Activated CD4-positive, alpha-beta T cell treated with anti-CD3 and anti-CD28 coated beads for 36 hours (primary cell): ENCODE data around the gene ZNF221. TPM values are rescaled to one million over a fixed set of nuclear protein-coding genes. Genes with fewer than 3 reads are reported as not detected.
"Not testable (repeated sequence)": the region's sequence is repeated elsewhere in the genome, so short reads cannot be mapped to it uniquely, and the experiment has no call there.

Source experiments
- ATAC-seq: fragments of 200-7000 bp; cut with Tn5 transposase; one replicate; pipeline ENCODE4 v1.10.0; 2021; ENCODE audit warnings: mild to moderate bottlenecking, moderate library complexity
- CTCF ChIA-PET: fragments of 350-600 bp; sonication (Branson Sonifier 250); formaldehyde crosslinking; loops from one replicate; lab custom pipeline; 2021; ENCODE audit warnings: antibody characterized with exemption; lab: Charles Lee
- POLR2A ChIA-PET: fragments of 350-600 bp; sonication (Branson Sonifier 250); formaldehyde crosslinking; loops from one replicate; lab custom pipeline; 2021; ENCODE audit warnings: antibody characterized with exemption, inconsistent platforms; lab: Charles Lee
- DNase-seq: peaks from one replicate; pipeline ENCODE4 v3.0.0-alpha.2; 2020
- H3K27ac Mint-ChIP-seq: one replicate; pipeline ENCODE4 v1.8.0; 2021; ENCODE audit warnings: mixed read lengths
- H3K27me3 Mint-ChIP-seq: one replicate; pipeline ENCODE4 v1.8.0; 2021; ENCODE audit warnings: mixed read lengths
- H3K36me3 Mint-ChIP-seq: one replicate; pipeline ENCODE4 v1.8.0; 2021; ENCODE audit warnings: low read depth, mixed read lengths
- H3K4me1 Mint-ChIP-seq: one replicate; pipeline ENCODE4 v1.8.0; 2021; ENCODE audit warnings: mixed read lengths
- H3K4me3 Mint-ChIP-seq: one replicate; pipeline ENCODE4 v1.8.0; 2021; ENCODE audit warnings: mild to moderate bottlenecking, moderate library complexity, mixed read lengths
- H3K9me3 Mint-ChIP-seq: one replicate; pipeline ENCODE4 v1.8.0; 2021; ENCODE audit warnings: low read depth, mixed read lengths
- intact Hi-C, 2 experiments: fragments of 100-400 bp; cut with DNase I in 1 of 2; cut with micrococcal nuclease in 1 of 2; formaldehyde crosslinking; loops; one replicate each; pipeline versions ENCODE4 v1.14.2 to v1.15.1; 2022 to 2024; cut with DNase I, micrococcal nuclease
- total RNA-seq, 2 experiments: library from RNA; stranded (reverse); gene quantifications; one replicate each; pipeline ENCODE4 v1.2.3, GENCODE V29; 2021

ZNF221 gene
- total RNA-seq, 2 experiments from 2014 or later, result 1.8 to 1.9 TPM

DNA sequence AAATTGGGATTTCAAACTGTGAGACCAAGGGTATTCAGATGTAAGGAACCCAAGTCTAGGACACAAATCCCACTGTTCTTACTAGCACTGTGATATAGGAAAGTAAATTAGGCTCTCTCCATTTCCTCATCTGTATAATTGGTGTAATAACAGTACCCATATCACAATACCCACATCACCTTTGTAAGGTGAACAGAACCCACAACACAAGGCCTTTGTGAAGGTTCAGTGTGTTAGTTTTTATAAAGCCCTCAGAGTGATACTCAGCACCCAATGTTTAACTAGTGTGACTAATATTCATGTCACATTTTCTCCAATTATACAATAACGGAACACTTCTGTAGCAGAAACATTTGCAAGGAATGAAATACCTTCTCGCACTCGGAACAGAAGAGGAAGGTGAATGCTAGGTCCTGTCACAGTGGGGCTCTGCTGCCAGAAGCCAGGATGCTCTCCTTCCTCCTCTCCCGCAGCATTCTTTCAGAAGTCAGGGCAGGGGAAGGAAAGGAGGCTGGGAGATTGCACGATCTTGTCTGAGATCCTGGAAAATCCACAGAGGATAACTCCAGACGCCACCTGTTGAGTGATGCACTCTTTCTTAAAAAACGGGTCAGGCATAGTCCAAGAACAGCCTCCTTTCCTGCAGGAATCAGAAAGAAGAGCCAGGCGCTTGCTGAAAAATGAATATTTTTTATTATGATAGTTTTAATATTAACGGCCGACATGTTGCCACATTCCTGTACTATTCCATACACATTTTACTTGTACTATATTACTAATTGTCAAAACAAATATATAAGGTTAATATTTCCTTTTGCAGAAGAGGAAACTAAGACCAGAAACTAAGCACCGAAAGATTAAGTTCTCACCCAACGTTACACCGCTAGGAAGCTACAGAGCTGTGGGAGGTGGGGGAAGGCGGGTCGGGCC, 16.7 kb upstream of the ZNF221 start:
- DNase-seq (no peak), ATAC-seq (peak; percentile 49)
- intact Hi-C loops, result loop anchor here in 1 of 2 experiments (10.0 kb wide), 2 partner anchors 110 to 160 kb away; partner anchors contain the start of genes ZNF224 and ZNF283
- Mint-ChIP-seq H3K36me3 (peaks cover 41% of the 10 kb centered on the region), H3K27me3 (no peaks in the 10 kb centered on the region), H3K4me1 (peaks cover 22% of the 10 kb centered on the region), H3K27ac (peak overlapping the region; percentile 91), H3K9me3 (peaks cover 3% of the 10 kb centered on the region), H3K4me3 (peak overlapping the region; percentile 93)
- ChIA-PET POLR2A (interaction anchor here (1.0 to 1.2 kb wide), 2 partner anchors 17 to 33 kb away, joined by 3 to 5 read pairs; partner anchors contain the start of gene ZNF221), CTCF (interaction anchor here (0.9 to 1.3 kb wide), 4 partner anchors 9 to 106 kb away, joined by 3 to 7 read pairs (median 4); partner anchors contain the start of genes ZNF221 and ZNF230)

DNA sequence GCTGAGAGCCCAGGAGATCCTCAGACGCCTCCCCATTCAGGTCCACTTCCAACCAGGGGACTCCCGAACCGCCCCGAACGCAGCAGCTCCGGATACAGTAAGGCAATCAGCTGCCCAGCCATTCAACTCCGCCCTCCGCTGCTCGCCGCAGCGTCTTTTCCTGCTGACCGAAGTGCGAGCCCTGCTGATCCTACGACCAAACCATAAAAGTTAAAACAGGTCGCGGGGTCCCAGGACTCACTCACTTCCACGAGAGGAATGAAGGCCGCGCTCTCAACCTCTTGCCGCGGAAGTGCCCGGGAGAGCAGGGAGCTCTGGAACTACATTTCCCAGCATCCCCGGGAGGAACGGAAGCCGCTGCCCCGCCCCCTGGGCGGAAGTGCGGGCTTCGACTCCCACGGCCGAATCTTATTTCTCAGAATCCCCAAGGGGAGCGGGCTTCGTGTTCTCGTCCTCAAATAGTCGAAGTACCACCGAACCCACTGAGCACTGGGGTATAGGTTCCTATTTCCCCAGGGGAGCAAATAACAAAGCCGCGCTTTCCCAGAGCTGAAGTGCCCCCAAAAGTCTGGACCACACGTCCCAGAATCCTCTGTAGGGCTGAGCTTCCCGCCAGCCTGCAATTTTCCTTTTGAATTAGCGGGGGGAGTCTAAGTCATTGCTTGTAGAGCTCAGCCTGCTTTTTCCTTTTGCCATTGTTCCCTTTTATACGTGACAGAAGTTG, 15.9 kb upstream of the ZNF221 start, which contains the start of gene ZNF45:
Gene ZNF45, minus strand, starts transcription at position 298 of the 724 bp plus-strand sequence. CDS start 13,097 bp downstream, outside the sequence.
- peaks cover 7% of the 10 kb centered on the region for H3K9me3 Mint-ChIP-seq
- POLR2A ChIA-PET, result interaction anchor here (0.6 to 1.2 kb wide), 4 partner anchors 16 to 565 kb away, joined by 3 to 5 read pairs (median 4); partner anchors contain the start of genes ZNF180 and ZNF221
- peaks cover 32% of the 10 kb centered on the region for H3K36me3 Mint-ChIP-seq
- peak within 1 kb of the TSS; percentile 93 for H3K4me3 Mint-ChIP-seq
- DNase-seq, result peak; percentile 92
- intact Hi-C loops, result loop anchor here (1.0 to 10.0 kb wide), 13 partner anchors 16 to 565 kb away; partner anchors contain the start of genes ZNF155 (in 2 of the 2), ZNF224 (in 2 of the 2), ZNF283 (in 2 of the 2) and ZNF180 (in 1 of the 2)
- peak within 1 kb of the TSS; percentile 91 for H3K27ac Mint-ChIP-seq
- peaks cover 22% of the 10 kb centered on the region for H3K4me1 Mint-ChIP-seq
- no peaks in the 10 kb centered on the region for H3K27me3 Mint-ChIP-seq
- peak; percentile 95 for ATAC-seq
- CTCF ChIA-PET, result interaction anchor here (0.7 to 1.6 kb wide), 6 partner anchors 10 to 160 kb away, joined by 3 to 7 read pairs (median 5); partner anchors contain the start of genes ZNF221 and ZNF230

DNA sequence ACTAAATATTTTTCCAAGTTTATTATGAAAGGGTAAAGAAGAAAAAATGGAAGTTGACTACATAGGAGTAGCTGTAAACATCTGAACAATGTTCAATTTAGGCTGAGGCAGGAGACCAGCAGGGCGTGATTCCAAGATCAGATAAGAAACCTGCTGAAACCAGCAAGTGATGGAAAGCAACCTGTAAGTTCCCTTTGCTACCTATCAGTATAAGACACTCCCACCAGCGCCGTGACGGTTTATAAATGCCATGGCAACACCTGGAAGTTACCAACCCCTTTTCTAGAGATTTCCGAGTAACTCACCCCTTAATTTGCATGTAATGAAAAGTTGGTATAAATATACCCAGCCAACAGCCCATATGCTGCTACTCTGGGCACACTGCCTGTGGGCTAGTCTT, 14.8 kb upstream of the ZNF221 start:
- Mint-ChIP-seq H3K27me3 (no peaks in the 10 kb centered on the region), H3K9me3 (peaks cover 9% of the 10 kb centered on the region), H3K4me3 (peak overlapping the region; percentile 93), H3K36me3 (peaks cover 24% of the 10 kb centered on the region), H3K27ac (no peak overlapping the region), H3K4me1 (peaks cover 22% of the 10 kb centered on the region)
- intact Hi-C loops, result loop anchor here in 1 of 2 experiments (10.0 kb wide), 2 partner anchors 111 to 159 kb away; partner anchors contain the start of genes ZNF224 and ZNF283
- ATAC-seq, result no peak
- CTCF ChIA-PET, result interaction anchor here (1.6 kb wide), 1 partner anchor 10 kb away, joined by 6 read pairs; no protein-coding TSS in a partner anchor
- DNase-seq, result no peak
- POLR2A ChIA-PET, result no interaction called here

DNA sequence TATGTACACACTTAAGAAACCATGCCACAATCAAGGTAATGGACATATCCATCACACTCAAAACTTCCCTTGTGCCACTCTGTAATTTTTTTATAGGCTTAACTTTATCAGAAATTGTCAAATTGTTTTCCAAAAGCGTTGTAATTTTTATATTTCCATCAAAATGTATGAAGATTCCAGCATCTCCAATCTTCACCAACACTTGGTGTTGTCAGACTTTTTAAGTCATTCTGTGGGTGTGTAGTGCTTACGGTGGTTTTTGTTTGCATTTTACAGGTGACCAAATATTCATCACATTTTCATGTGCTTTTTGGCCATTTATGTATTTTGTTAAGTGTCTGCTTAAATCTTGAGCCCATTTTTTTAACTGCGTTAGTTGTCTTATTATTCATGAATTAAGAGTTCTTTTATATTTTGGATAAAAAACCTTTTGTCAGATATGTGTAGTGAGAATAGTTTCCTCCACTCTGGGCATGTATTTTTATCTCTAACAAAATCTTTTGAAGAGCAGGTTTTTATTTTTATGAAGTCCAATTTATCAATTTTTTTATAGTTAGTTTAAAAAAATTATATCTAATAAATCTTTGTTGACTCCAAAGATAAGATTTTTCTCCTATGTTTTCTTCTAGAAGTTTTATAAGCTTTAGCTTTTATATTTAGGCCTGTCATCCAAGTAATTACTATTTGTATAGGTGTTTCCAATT, 11.3 kb upstream of the ZNF221 start:
- ChIA-PET CTCF (interaction anchor here (0.7 kb wide), 1 partner anchor 9 kb away, joined by 4 read pairs; no protein-coding TSS in a partner anchor), POLR2A (interaction anchor here (0.6 kb wide), 1 partner anchor 340 kb away, joined by 5 read pairs; no protein-coding TSS in a partner anchor)
- Mint-ChIP-seq H3K27ac (no peak overlapping the region), H3K27me3 (peaks cover 2% of the 10 kb centered on the region), H3K4me3 (no peak overlapping the region), H3K4me1 (peaks cover 7% of the 10 kb centered on the region), H3K9me3 (peaks cover 9% of the 10 kb centered on the region), H3K36me3 (peaks cover 3% of the 10 kb centered on the region)
- DNase-seq (no peak), ATAC-seq (no peak)
- intact Hi-C loops, result loop anchor here in 1 of 2 experiments (10.0 kb wide), 2 partner anchors 115 to 155 kb away; partner anchors contain the start of genes ZNF224 and ZNF283

DNA sequence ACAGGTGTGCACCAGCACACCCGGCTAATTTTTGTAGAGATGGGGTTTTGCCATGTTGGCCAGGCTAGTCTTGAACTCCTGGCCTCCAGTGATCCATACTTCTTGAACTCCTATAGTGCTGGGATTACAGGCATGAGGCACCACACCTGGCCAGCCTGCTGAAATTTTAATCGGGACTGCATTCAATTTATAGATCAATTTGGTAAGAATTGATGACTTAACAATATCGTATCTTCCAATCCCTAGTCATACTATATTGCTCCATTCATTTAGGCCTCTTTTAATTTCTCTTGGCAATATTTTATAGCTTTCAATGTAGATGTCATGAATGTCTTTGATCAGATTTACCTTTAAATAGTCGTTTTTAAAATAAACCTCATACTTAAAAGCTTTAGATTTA, 10.3 kb upstream of the ZNF221 start:
- CTCF ChIA-PET, result no interaction called here
- H3K9me3 Mint-ChIP-seq, result peaks cover 9% of the 10 kb centered on the region
- intact Hi-C loops, result no loop called here
- DNase-seq (no peak), ATAC-seq (no peak)
- no peak overlapping the region for H3K27ac Mint-ChIP-seq
- peaks cover 3% of the 10 kb centered on the region for H3K36me3 Mint-ChIP-seq
- H3K27me3 Mint-ChIP-seq, result peaks cover 5% of the 10 kb centered on the region
- H3K4me1 Mint-ChIP-seq, result peaks cover 3% of the 10 kb centered on the region
- POLR2A ChIA-PET, result no interaction called here
- no peak overlapping the region for H3K4me3 Mint-ChIP-seq

DNA sequence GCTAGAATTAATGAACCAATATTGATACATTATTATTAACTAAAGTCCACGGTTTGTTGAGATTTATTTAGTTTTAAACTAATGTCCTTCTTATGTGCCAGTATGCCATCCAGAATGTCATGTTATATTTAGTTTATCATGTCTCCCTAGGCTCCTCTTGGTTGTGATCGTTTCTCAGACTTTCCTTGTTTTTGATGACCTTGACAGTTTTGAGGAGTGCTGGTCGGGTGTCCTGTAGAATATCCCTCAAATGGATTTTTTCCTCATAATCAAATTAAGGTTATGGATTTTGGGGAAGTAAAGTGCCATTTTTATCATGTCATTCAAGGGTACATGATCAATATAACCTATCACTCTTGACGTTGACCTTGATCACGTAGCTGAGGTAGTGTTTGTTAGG, 9.8 kb upstream of the ZNF221 start:
- ChIA-PET POLR2A (no interaction called here), CTCF (interaction anchor here (0.6 kb wide), 1 partner anchor 13 kb away, joined by 3 read pairs; no protein-coding TSS in a partner anchor)
- Mint-ChIP-seq H3K4me1 (no peaks in the 10 kb centered on the region), H3K4me3 (no peak overlapping the region), H3K36me3 (peaks cover 3% of the 10 kb centered on the region), H3K27ac (no peak overlapping the region), H3K27me3 (peaks cover 8% of the 10 kb centered on the region), H3K9me3 (peaks cover 9% of the 10 kb centered on the region)
- ATAC-seq (no peak), DNase-seq (no peak)
- intact Hi-C loops, result no loop called here

DNA sequence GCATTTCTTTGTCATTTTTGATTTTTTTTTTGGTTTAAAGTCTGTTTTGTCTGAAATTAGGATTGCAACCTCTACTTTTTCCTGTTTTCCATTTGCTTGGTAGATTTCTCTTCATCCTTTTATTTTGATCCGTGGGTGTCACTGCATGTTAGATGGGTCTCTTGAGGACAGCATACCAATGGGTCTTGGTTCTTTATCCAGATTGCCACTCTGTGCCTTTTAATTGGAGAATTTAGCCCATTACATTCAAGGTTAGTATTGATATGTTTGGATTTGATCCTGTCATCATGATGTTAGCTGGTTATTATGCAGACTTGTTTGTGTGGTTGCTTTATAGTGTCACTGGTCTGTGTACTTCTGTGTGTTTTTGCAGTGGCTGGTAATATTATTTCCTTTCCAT, 3.6 kb upstream of the ZNF221 start:
- ATAC-seq, DNase-seq, H3K4me1 Mint-ChIP-seq, H3K4me3 Mint-ChIP-seq, H3K36me3 Mint-ChIP-seq, POLR2A ChIA-PET, intact Hi-C loops, H3K27ac Mint-ChIP-seq: not testable (repeated sequence)
- H3K9me3 Mint-ChIP-seq, result peaks cover 28% of the 10 kb centered on the region
- peaks cover 24% of the 10 kb centered on the region for H3K27me3 Mint-ChIP-seq
- CTCF ChIA-PET, result interaction anchor here (0.6 kb wide), 1 partner anchor 695 kb away, joined by 3 read pairs; no protein-coding TSS in a partner anchor

DNA sequence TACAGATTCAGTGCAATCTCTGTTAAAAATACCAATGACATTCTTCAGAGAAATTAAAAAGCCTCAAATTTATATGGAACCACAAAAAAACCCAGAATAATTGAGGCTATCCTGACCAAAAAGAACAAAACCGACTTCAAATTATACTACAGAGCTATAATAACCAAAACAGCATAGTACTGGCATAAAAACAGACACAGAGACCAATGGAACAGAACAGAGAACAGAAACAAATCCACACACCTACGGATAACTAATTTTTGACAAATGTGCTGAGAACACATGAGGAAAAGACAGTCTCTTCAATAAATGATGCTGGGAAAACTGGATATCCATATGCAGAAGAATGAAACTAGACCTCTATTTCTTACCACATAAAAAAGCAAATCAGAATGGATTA, 1.2 kb upstream of the ZNF221 start:
- peaks cover 22% of the 10 kb centered on the region for H3K27me3 Mint-ChIP-seq
- not testable (repeated sequence) for DNase-seq
- peaks cover 29% of the 10 kb centered on the region for H3K9me3 Mint-ChIP-seq

DNA sequence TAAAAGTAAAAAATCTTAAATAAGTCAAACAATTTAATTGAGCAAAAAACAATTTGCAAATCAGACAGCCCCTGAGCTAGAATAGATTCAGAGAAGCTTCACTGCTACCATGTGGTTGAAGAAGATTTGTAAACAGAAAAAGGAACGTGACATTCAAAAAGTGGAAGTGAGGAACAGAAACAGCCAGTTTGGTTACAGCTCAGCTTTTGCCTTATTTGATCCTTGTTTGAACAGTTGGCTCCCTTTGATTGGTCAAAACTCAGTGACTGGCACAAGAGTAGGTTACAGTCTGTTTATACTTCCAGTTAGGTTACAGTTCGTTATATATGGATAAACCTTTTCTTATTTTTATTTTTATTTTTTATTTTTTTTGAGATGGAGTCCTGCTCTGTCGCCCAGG, 5.8 kb downstream of the ZNF221 start:
- Mint-ChIP-seq H3K9me3 (peaks cover 28% of the 10 kb centered on the region), H3K4me1 (no peaks in the 10 kb centered on the region), H3K27me3 (peaks cover 2% of the 10 kb centered on the region), H3K27ac (no peak overlapping the region), H3K4me3 (no peak overlapping the region), H3K36me3 (peaks cover 12% of the 10 kb centered on the region)
- DNase-seq (no peak), ATAC-seq (no peak)
- ChIA-PET POLR2A (no interaction called here), CTCF (no interaction called here)
- intact Hi-C loops, result no loop called here

More for the DNA sequence above, 1.2 kb upstream of the ZNF221 start:
- intact Hi-C loops, result loop anchor here in 1 of 2 experiments (2.0 kb wide), 1 partner anchor 263 kb away; the partner anchor contains the start of gene ZNF227
- H3K4me3 Mint-ChIP-seq, H3K27ac Mint-ChIP-seq, H3K4me1 Mint-ChIP-seq, POLR2A ChIA-PET, H3K36me3 Mint-ChIP-seq, ATAC-seq: not testable (repeated sequence)
- CTCF ChIA-PET, result interaction anchor here (2.1 kb wide), 1 partner anchor 15 kb away, joined by 7 read pairs; the partner anchor contains the start of gene ZNF45

DNA sequence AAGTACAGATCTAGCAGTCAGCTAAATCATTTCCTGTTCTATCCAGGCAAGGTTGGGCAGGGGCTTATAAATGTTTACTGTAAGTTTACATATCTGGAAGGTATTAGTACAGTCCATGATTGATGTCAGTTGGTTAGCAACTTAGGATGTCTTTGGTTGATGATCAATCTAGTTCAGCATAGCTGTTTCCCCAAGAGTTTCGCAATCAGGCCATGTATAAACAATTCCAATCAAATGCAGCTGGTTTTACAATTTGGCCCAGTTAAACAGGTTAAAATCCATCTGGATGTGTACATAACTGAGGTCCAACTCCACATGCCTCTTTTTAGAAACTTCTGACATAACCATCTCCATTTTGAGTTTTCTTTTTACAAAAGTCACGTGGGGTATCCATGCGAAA, 6.9 kb downstream of the ZNF221 start:
- intact Hi-C loops, result no loop called here
- no peak overlapping the region for H3K4me3 Mint-ChIP-seq
- peaks cover 26% of the 10 kb centered on the region for H3K9me3 Mint-ChIP-seq
- ATAC-seq (no peak), DNase-seq (no peak)
- no peaks in the 10 kb centered on the region for H3K4me1 Mint-ChIP-seq
- no peak overlapping the region for H3K27ac Mint-ChIP-seq
- ChIA-PET POLR2A (no interaction called here), CTCF (no interaction called here)
- no peaks in the 10 kb centered on the region for H3K27me3 Mint-ChIP-seq
- peaks cover 17% of the 10 kb centered on the region for H3K36me3 Mint-ChIP-seq
